Effector CD4-positive, alpha-beta T cell (primary cell): ENCODE data around the gene COL26A1. TPM values are rescaled to one million over a fixed set of nuclear protein-coding genes. Genes with fewer than 3 reads are reported as not detected.
"Not testable (repeated sequence)": the region's sequence is repeated elsewhere in the genome, so short reads cannot be mapped to it uniquely, and the experiment has no call there.

Experiments
- DNase-seq: peaks from one replicate; pipeline ENCODE4 v3.0.0-alpha.2; 2020
- total RNA-seq: gene quantifications from one replicate; lab custom pipeline; 2026; lab: John Stamatoyannopoulos, UW

COL26A1 gene
- total RNA-seq, result not detected

- no peak for DNase-seq
Measured at GRCh38 chr7:101362334-101363195, at the start of gene COL26A1. TSS of gene COL26A1 (plus strand) at chr7:101362875. CDS start at chr7:101363033, 158 bp downstream.

DNA sequence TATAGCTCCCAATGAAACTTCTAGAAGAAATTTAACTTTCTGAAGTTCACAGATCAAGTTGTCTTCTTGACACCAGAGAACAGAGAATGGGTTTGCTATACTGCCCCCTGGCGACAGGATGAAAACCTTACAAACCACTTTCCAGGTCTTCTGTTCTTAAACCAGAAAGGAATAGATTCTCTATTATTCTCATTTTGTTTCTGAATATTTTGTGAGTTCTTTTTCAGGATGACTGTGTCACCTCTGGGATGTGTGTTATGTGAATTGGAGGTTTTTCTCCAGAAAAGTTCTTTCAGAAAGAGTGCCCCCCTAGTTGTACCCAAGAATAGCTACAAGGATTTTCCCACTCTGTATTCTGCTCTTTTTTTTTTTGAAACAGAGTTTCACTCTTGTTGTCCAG, 47.3 kb upstream of the COL26A1 start:
- DNase-seq, result peak; percentile 28

GRCh38 chr7:101319401-101319800, 43.3 kb upstream of the COL26A1 start:
- no peak for DNase-seq

DNA sequence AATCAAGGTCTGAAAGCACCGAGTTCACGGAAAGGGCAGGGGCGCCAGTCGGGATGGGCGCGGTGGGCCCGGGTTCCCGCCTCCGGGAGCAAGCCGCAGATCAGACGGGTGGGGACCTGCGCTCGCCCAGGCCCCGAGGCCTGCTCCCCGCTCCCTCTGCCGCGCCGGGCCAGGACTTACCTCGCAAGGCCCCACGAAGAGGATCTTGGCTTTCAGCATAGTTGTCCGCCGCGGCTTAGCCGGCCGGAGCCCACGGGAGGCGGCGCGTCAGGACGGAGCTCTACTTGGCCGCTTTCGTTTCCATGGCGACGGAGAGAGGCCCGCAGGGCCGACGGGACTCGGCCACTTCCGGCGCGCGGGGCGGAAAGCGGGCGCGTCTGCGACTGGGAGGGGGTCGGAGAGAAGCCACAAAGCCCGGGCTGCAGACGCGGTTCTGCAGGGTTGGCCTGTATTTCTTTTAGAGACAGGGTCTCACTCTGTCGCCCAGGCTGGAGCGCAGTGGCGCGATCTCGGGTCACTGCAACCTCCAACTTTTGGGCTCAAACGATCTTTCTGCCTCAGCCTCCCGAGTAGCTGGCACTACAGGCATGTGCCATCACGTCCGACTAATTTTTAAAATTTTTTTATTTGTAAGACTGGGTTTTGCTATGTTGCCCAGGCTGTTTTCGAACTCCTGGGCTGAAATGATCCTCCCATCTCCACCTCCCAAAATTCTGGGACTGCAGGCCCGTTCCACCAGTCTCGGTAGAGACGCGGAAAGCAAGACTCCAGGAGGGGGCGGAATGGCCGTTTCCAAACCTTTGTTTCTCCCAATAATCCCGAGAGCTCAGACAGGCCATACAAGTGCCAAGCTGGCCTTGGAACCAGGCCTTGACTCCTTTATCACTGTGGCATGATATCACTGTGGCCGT, 40.9 kb upstream of the COL26A1 start, which contains the start of gene IFT22:
IFT22 (minus strand) TSS at position 322 of the 911 bp plus-strand sequence; CDS start at position 219, 103 bp downstream.
- peak; percentile 70 for DNase-seq

GRCh38 chr7:101328159-101328558, 34.5 kb upstream of the COL26A1 start:
- no peak for DNase-seq

- no peak for DNase-seq
Measured at GRCh38 chr7:101330011-101330484, 32.6 kb upstream of the COL26A1 start.

- no peak for DNase-seq
Measured at GRCh38 chr7:101332026-101332425, 30.6 kb upstream of the COL26A1 start.

DNA sequence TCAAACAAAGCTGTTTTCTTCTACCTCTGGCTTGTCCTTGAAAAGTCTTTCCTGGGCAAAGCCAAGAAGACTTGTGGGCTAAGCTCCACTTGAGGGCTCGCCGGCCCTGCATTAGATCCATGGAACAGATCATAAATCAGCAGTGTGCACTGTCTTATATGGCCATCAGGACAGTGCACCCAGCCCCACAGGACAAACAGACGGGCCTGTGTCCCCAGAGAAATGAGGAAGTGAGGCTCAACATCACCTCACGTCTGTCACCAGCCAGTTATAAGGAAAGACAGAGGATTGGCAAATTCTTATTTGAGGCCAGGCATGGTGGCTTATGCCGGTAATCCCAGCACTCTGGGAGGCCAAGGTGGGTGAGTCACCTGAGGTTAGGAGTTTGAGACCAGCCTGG, 28.8 kb upstream of the COL26A1 start:
- DNase-seq, result no peak

- no peak for DNase-seq
Measured at GRCh38 chr7:101340379-101340778, 22.3 kb upstream of the COL26A1 start.

DNA sequence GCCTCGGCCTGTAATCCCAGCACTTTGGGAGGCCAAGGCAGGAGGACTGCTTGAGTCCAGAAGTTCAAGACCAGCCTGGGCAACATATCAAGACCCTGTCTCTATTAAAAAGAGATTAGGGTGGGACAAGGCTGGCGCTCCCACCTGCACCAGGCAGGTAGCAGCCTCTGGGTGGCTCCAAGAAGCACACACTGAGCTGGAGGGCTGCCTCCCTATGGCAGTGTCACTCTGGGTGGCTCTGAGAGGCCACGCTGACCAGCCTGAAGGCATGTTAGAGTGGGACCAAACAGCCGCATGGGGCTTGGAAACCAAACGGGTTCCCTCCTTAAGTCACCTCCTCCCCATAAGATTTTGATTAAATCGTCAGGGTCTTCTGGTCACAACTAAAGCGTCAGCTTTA, 19.8 kb upstream of the COL26A1 start:
- DNase-seq, result no peak

GRCh38 chr7:101347477-101347876, 15.2 kb upstream of the COL26A1 start:
- DNase-seq, result no peak

GRCh38 chr7:101348456-101349067, 14.1 kb upstream of the COL26A1 start:
- DNase-seq, result not testable (repeated sequence)

- not testable (repeated sequence) for DNase-seq
Measured at GRCh38 chr7:101349300-101349699, 13.4 kb upstream of the COL26A1 start.

- no peak for DNase-seq
Measured at GRCh38 chr7:101352920-101353308, 9.8 kb upstream of the COL26A1 start.

DNA sequence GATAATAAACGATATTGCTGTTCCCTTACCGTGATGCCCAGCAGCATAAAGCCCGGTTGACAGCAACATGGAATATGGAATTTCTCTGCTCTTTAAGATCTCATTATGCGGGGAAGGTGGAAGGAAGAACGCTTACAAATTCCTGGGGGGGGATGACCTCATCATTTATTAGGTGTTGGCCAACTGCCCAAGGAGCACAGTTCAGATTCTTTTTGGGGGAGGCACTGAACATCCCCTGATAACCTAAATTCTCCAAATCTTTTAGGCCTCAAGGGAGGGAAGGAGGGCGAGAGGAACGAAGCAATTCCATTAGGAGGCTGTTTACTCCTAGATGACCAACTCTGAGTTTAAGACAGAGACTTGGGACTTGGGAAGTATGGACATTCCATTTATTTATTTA, 5.2 kb upstream of the COL26A1 start:
- no peak for DNase-seq

- no peak for DNase-seq
Measured at GRCh38 chr7:101363196-101363733, 590 bp downstream of the COL26A1 start.

DNA sequence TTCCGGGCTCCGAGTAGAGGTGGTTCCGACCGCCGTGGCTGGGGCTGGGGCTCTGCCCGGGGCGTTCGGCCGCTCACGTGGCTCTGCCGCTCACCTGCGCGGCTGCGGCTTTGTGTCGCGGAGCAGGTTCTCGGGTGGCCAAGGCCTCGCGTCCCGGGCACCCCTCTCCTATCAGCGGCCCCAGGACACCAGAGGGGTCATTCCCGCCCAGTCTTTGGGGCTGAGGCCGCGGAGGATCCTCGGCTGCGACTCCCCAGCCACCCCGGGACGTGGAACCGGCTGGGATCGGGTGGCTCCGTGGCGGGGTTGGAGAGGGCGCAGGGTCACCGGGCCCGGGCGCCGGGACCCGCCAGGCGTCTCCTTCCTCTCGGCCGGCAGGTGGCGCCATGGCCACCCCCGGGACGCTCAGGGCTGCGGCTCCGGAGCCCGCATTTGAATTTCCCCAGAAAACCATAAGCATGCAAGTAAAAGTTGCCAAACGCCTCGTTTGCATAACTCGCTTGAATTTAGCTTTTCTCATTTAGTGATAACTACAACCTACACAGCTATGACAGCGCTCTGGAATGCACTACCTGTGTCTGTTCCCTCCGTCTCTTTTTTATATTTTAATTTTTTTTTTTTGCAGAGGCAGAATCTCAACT, 1.2 kb downstream of the COL26A1 start:
- DNase-seq, result peak; percentile 45

- no peak for DNase-seq
Measured at GRCh38 chr7:101365956-101366355, 3.3 kb downstream of the COL26A1 start.

DNA sequence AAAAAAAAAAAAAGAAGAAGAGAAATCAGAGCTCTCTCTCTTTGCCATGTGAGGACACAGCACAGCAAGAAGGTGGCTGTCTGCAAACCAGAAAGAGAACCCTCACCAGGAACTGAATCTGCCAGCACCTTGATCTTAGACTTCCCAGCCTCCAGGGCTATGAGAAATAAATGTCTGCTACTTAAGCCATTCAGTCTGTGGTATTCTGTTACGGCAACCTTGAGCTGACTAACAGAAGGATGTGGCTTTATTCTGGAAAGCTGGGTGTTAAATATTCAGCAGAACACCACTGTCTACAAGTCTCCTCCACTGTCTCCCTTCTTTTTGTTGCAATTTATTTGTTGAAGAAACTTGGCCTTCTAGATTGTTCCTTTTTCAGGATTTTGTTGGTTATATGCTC, 5.0 kb downstream of the COL26A1 start:
- DNase-seq, result no peak

DNA sequence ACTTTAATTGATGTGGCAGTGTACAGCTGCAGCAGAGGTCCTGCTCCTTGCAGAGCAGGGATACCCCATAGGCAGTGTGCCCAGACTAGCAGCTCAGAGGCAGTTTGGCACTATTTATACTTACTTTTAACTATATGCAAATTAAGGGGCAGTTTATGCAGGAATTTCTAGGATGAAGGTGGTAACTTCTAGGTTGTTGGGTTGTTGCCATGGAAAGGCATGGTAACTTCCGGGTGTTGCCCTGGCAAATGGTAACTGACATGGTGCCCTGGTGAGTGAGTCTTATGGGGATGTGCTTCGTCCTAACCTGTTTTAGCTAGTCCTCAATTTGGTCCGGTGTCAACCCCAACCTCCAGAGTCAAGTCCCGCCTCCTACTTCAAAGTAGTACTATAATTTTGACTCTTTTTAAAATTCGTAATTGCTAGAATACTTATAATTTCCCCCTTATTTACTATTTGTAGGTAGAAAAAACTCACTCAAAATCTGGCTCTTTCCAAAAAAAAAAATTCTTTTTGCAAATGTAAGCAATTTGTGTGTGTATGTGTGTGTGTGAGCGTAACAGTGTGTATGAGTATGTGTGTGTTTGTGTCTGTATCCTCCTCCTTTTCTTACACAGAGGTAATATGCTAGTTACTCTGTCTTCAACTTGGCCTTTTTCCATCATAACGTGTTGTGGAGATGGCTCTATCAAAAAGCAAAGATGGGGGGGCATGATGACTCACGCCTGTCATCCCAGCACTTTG, 5.9 kb downstream of the COL26A1 start:
- DNase-seq, result no peak

- no peak for DNase-seq
Measured at GRCh38 chr7:101370836-101371235, 8.2 kb downstream of the COL26A1 start.
